Measurements from ENCODE around the gene SLC39A8. TPM values are rescaled to one million over a fixed set of nuclear protein-coding genes. Genes with fewer than 3 reads are reported as not detected.
"Not testable (repeated sequence)": the region's sequence is repeated elsewhere in the genome, so short reads cannot be mapped to it uniquely, and the experiment has no call there.

SLC39A8 gene
- total RNA-seq, 1 donor from 2014 or later = 10.3 TPM

GRCh38 chr4:102299354-102300107 lies 45.8 kb downstream of the SLC39A8 start:
- DNase-seq = peak; percentile 7

GRCh38 chr4:102298716-102299115 lies 46.6 kb downstream of the SLC39A8 start:
- no peak for DNase-seq

GRCh38 chr4:102295153-102295862 lies 50.0 kb downstream of the SLC39A8 start:
- DNase-seq = no peak

GRCh38 chr4:102288497-102288896 lies 56.8 kb downstream of the SLC39A8 start:
- DNase-seq = no peak

- DNase-seq = no peak
These were observed 59.5 kb downstream of the SLC39A8 start for GRCh38 chr4:102285831-102286230.

- DNase-seq = no peak
These were observed 64.0 kb downstream of the SLC39A8 start for GRCh38 chr4:102281171-102281839.

- DNase-seq = not testable (repeated sequence)
These were observed 72.0 kb downstream of the SLC39A8 start for GRCh38 chr4:102273317-102273716.

- DNase-seq = no peak
These were observed 73.0 kb downstream of the SLC39A8 start for GRCh38 chr4:102272318-102272717.

- DNase-seq = no peak
These were observed 76.9 kb downstream of the SLC39A8 start for GRCh38 chr4:102268355-102268754.

- DNase-seq = no peak
These were observed 82.1 kb downstream of the SLC39A8 start for GRCh38 chr4:102263024-102263787.

- DNase-seq = no peak
These were observed 85.6 kb downstream of the SLC39A8 start for GRCh38 chr4:102259702-102260101.

GRCh38 chr4:102259081-102259480 lies 86.2 kb downstream of the SLC39A8 start:
- no peak for DNase-seq

- no peak for DNase-seq
These were observed 89.0 kb downstream of the SLC39A8 start for GRCh38 chr4:102256321-102256720.

GRCh38 chr4:102253860-102254259 lies 91.4 kb downstream of the SLC39A8 start:
- DNase-seq = no peak

GRCh38 chr4:102252171-102252570 lies 93.1 kb downstream of the SLC39A8 start:
- no peak for DNase-seq

- DNase-seq = no peak
These were observed 94.9 kb downstream of the SLC39A8 start for GRCh38 chr4:102250341-102250740.

- DNase-seq = no peak
These were observed 98.2 kb downstream of the SLC39A8 start for GRCh38 chr4:102247041-102247440.

- no peak for DNase-seq
These were observed 98.9 kb downstream of the SLC39A8 start for GRCh38 chr4:102246416-102246815.

GRCh38 chr4:102244878-102245535 lies 100.3 kb downstream of the SLC39A8 start:
- no peak for DNase-seq

- not testable (repeated sequence) for DNase-seq
These were observed 102.0 kb downstream of the SLC39A8 start for GRCh38 chr4:102243296-102243695.

- no peak for DNase-seq
These were observed 110.9 kb downstream of the SLC39A8 start for GRCh38 chr4:102234243-102234838.
